Medulla oblongata (tissue), 1 donor: ENCODE results near the gene UTS2R.
"Not testable (repeated sequence)": the region's sequence is repeated elsewhere in the genome, so short reads cannot be mapped to it uniquely, and the experiment has no call there.

Experiments
- DNase-seq: peaks from one replicate; pipeline ENCODE4 v3.0.0-alpha.2; 2015; ENCODE audit errors: extremely low spot score

Gene UTS2R

GRCh38 chr17:82334204-82334621 is 37.4 kb upstream of the UTS2R start:
- no peak for DNase-seq

- DNase-seq: peak; percentile 3
Measured at GRCh38 chr17:82334622-82335394, 36.8 kb upstream of the UTS2R start.

DNA sequence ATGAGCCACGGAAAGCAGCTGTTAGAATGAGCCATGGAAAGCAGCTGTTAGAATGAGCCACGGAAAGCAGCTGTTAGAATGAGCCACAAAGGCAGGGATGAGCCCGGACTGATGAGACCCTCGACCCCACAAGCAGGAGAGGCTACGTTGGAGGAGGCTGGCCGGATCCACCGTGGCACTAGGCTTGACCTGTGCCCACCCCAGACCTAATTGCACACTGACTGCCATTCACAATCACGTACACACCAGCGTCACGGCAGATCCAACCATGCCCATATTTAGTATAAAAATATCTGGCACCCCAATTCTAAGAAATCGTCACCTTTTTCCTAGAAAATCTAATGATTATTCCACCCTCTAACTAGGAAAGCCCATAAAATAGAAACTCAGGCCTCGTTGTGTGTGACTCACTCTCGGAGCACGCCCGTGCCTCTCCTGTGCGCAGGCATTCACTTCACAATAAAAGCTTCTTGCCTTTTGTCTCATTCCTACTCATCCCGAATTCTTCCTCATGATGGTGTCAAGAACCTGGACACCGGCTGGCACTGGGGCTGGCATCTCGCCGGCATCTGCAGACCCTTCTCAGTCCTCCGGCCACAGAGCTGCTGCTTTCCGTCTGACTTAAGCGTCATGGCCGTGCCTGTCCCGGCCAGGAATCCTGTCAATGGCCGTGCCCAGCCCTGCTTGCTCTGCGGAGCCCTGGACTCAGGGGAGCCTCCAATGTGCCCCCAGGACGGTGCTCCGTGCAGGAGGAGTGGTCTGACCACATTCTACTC is 32.5 kb upstream of the UTS2R start:
- no peak for DNase-seq

DNA sequence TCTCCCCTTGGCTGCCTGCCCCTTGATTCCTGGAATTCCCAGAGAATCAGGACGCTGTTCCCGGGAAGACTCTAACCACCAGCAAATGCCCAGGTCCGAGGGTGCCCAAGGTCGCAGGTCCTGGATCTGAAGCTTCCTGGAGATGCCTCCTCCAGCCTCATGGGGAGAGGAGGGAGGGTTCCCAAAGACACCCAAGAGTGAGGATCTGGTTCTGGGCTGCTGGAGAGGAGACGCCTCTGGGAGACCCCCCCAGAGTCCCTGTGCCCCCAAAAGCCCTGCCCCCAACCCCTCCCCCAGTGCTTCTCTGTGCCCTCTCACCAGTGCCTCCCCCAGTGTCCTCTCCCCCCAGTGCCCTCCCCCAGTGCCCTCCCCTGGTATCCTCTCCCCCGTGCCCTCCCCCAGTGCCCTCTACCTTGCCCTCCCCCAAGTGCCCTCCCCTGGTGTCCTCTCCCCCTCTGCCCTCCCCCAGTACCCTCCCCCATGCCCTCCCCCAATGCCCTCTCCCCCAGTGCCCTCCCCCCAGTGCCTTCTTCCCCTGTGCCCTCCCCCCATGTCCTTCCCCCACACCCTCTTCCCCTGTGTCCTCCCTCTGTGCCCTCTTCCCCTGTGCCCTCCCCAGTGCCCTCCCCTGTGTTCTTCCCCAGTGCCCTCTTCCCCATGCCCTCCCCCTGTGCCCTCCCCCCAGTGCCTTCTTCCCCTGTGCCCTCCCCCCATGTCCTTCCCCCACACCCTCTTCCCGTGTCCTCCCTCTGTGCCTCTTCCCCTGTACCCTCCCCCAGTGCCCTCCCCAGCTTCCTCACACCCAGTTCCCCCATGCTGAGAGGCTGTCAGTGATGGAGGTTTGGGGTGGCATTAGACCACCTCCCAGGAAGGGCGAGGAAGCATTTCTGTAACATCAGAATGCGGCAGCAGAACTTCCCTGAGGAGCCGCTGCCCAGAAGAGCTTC is 31.7 kb upstream of the UTS2R start:
- DNase-seq: no peak

DNA sequence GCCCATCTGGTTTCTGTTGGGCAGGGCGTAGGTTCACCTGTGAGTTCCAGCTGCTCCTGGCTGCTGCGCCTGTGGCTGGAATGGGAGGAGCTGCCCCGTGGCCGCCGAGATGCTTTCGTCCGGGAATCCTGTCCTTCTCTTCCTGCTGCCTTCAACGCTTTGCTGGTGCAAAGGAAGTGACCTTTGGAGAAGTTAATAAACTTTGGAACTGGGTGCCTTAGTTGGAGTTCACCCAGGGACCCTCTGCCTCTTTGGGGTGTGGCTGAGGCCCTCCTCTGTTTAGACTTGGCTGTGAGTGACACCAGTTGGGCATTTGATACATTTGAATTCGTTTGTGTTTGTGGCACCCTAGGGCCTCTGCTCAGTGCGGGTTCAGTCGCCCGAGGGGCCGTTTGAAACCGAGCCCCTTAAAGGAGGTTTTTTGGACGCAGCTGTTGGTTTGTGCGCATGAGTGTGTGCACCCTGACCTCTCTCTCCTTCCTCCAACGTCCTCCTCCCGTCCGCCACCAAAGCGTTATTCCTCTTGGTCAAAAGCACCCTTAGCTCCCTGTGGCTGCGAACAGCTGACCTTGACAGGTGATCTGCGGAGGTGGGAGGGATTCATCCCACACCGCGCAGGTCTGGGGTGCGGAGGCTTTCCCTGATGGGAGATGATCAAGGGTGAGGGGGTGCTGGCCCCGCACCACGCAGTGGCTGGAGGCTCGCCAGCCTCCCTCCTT is 29.0 kb upstream of the UTS2R start:
- DNase-seq: no peak

GRCh38 chr17:82343560-82343959 is 28.0 kb upstream of the UTS2R start:
- DNase-seq: no peak

DNA sequence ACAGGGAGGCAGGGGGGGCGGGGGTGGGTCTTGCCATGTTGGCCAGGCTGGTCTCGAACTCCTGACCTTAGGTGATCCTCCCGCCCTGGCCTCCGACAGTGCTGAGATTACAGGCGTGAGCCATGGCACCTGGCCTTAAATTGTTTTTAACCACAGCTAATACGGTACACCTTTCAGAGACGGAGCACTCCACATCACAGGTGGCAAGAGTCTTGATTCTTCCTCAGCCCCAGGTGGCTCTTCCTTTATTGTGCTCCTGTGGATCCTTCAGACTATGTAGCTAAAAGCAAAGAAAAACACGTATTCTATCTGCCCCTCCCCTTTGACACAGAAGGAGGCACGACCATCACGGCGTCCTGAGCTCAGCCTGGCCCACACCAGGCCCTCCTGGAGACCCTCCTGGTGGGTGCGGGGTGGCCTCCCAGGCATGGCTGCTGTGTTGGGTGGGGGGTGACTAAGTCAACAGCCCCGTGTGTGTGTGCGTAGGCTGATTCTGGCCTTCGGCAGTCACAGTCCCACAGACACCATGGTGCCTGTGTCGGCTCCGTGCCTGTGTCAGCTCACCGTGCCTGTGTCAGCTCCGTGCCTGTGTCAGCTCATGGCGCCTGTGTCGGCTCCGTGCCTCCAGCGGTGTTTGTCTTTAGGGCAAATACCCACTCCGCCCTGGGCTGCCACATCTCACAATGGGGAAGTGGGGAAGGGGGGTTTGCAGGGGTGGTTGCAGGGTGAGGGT is 27.2 kb upstream of the UTS2R start:
- DNase-seq: no peak

- no peak for DNase-seq
Measured at GRCh38 chr17:82345151-82345976, 26.2 kb upstream of the UTS2R start.

DNA sequence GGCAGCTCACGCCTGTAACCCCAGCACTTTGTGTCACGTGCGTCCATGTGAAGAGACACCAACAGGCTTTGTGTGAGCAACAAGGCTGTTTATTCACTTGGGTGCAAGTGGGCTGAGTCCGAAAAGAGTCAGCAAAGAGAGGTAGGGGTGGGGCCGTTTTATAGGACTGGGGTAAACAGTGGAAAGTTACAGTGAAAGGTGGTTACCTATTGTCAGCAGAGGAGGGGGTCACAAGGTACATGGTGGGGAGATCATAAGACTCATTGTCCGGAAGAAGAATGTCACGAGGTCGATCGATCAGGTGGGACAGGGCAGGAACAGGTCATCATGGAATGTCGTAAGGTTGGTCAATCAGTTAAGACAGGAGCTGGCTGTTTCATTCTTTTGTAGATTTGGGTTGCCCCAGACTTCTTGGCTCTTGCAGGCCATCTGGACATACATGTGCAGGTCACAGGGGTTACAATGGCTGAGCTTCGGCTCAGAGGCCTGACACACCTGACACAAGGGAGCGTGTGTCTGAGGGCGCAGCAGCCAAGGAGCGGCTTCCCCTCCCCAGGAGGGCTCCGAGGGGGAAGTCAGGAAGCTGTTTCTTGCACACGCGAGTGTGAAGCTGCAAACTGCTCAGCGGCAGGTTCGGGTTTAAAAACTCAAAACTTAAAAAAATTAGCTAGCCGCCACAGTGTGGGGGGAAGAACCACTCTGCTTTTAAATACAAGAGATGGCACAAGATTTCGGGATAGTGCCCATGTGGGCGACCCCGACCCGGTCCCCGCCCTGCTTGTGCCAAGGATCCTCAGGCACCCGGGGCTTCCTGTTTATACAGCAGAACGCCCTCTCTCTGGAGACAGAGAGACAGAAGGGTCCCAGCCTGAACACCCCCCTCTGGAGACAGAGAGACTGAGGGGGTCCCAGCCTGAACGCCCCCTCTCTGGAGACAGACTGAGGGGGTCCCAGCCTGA is 24.9 kb upstream of the UTS2R start:
- no peak for DNase-seq

GRCh38 chr17:82347994-82348393 is 23.6 kb upstream of the UTS2R start:
- DNase-seq: not testable (repeated sequence)

DNA sequence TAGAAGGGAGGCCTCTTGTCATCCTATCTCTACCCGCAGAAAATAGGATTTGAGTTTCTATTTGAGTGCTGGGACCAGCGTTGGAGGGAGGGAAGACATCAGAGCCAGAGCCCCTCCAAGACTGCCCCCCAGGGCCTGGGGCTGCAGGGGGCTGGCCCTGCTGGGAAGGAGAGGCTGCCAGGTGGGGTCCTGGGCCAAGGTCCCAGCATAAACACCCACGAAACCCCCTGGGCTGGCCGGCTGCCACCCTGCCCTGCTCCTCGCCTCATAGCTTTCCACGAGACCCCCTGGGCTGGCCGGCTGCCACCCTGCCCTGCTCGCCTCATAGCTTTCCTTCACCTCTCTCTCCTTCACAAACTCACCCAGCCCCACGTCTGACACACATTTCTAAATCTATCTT is 23.1 kb upstream of the UTS2R start:
- DNase-seq: no peak

GRCh38 chr17:82348866-82349265 is 22.7 kb upstream of the UTS2R start:
- no peak for DNase-seq

- no peak for DNase-seq
Measured at GRCh38 chr17:82349287-82349701, 22.3 kb upstream of the UTS2R start.

DNA sequence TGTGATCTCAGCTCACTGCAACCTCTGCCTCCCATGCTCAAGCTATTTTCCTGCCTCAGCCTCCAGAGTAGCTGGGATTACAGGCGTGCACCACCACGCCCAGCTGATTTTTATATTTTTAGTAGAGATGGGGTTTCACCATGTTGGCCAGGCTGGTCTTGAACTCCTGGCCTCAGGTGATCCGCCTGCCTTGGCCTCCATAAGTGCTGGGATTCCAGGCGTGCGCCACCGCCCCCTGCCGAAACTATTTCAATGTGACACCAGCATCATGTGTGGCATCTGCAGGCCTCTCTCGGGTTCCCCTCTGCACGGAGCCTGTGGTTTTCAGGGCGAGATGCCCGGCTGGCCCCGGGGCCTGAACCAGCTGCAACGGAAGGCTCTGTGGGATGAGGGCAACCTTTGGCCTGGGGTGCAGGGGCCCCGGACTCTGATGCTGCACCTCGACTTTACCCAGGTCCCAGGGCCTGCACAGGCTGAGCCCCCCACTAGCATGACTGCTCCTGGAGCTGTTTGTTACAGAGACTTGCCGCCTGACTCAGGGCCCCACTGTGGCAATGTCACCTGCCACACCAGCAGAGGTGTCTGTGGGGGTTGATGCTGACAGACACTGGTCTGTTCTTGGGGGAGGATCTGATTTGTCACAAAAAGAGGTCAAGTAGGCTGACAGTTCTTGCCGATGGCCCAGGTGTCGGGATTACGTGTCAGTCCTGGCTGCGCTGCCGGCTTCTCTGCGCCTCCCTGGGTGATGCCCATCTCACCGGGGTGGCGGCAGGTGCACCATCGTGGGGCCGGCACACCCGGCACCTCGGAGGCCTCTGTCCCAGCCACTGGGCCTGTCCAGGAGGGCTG is 21.2 kb upstream of the UTS2R start:
- no peak for DNase-seq

DNA sequence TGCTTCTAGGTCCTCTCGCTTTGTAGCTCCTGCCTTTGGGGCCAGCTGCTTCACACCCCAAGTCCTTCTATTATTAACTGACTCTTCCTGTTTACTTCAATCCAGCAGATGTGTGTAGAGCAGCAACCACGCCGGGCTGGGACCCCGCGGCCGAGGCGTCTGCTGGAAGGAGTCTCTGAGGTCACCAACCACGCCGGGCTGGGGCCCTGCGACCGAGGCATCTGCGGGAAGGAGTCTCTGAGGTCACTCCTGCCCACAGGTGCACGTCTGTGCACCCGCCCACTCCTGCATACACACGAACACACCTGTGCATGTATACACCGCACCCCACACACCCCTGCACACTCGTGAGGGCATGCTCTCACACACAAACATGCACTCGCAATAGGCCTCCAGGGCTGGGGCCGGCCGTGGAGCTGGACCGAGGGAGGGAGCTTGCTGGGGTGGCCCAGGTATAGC is 20.3 kb upstream of the UTS2R start:
- no peak for DNase-seq

- peak; percentile 90 for DNase-seq
Measured at GRCh38 chr17:82351713-82352488, 19.7 kb upstream of the UTS2R start.

DNA sequence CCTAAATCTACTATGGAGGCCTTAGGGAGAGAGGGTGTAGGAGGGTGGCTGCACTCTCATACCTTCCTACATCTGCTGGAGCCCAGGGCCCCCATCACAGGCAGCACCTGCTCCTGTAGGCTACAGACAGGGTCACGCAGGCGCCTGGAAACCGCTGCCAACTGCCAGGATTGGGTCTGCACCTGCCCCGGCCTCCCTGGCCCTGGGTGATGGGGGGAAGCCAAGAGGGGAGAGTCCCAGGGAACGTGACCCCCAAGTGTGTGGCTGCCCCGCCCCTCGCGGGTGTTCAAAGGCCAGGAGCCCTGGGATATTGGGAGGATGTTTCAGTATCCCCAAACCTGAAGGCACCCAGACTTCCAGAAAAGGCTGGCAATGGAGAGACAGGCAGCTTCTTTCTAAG is 18.1 kb upstream of the UTS2R start:
- no peak for DNase-seq
